ENCODE measurements around the gene ACBD7. TPM values are rescaled to one million over a fixed set of nuclear protein-coding genes. Genes with fewer than 3 reads are reported as not detected.
A peak's percentile ranks its signal among the peaks of the same experiment; 100 is the strongest.

Gene ACBD7
- total RNA-seq, 1 experiment from 2014 or later: 13.9 TPM

DNA sequence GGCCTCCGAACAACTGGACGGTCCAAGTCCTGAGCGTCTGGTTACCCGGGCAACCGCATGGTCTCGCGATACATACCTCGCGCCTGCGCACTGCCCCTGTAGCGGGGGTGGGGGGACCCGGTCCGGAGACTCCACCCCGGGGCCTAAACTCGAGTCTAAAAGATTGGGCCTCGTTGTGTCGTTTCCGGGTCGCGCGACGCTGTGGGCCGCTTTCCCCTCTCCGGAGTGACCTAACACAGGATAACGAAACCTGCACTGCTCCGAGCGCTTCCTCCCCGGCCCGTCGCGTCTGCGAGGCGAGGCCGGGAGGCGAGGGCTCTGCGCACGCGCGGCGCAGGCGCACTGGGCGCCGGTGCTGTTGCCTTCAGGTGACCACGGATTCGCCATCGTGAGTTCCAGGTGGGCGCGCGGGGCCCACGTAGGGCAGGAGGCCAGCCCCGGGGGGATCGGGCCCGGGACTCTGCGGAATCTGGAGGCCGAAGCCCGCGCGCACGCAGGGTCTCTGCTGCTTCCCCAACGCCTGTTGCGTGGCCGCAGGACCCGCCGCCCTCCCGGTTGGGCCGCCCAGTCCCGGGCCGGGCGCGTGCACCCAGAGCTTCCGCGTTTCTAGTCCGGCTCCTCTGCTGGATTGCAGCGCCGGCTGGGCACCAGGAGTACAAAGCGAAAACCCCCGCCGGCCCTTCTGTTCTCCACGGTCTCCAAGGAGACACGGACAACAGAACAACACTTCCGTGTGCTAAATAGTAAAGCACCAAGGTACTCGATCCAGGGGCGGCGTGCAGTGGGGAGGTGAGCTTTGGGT is 8.6 kb upstream of the ACBD7 start, which contains the start of gene RPP38:
Gene RPP38, plus strand, starts transcription at position 345 of the 802 bp plus-strand sequence. CDS start 5,960 bp downstream, outside the sequence.
- BruUV-seq (replicated peaks): no TSS peak
- TF ChIP-seq, protein P1, sequence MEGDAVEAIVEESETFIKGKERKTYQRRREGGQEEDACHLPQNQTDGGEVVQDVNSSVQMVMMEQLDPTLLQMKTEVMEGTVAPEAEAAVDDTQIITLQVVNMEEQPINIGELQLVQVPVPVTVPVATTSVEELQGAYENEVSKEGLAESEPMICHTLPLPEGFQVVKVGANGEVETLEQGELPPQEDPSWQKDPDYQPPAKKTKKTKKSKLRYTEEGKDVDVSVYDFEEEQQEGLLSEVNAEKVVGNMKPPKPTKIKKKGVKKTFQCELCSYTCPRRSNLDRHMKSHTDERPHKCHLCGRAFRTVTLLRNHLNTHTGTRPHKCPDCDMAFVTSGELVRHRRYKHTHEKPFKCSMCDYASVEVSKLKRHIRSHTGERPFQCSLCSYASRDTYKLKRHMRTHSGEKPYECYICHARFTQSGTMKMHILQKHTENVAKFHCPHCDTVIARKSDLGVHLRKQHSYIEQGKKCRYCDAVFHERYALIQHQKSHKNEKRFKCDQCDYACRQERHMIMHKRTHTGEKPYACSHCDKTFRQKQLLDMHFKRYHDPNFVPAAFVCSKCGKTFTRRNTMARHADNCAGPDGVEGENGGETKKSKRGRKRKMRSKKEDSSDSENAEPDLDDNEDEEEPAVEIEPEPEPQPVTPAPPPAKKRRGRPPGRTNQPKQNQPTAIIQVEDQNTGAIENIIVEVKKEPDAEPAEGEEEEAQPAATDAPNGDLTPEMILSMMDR (IDR thresholded peaks at IDR 0.05; ENCODE audit: insufficient read depth in 1 of 2, low read depth in 1 of 2, low read length in 1 of 2, severe bottlenecking in 1 of 2, unreplicated experiment in 1 of 2): no peak
- Mint-ChIP-seq H3K36me3 (ENCODE audit: insufficient read depth, unreplicated experiment) (peaks cover 54% of the 10 kb centered on the region), H3K4me1 (ENCODE audit: low read depth, unreplicated experiment) (peaks cover 20% of the 10 kb centered on the region), H3K9me3 (ENCODE audit: unreplicated experiment) (peaks cover 4% of the 10 kb centered on the region), H3K4me3 (ENCODE audit: unreplicated experiment) (peak within 1 kb of the TSS; percentile 100), H3K27ac (ENCODE audit: unreplicated experiment) (peak within 1 kb of the TSS; percentile 100), H3K27me3 (ENCODE audit: insufficient read depth, unreplicated experiment) (peaks cover 1% of the 10 kb centered on the region)
- peak; percentile 98 to 100 for DNase-seq
- ChIA-PET POLR2A (interaction anchor here (0.7 to 1.3 kb wide), 7 partner anchors 9 to 502 kb away, joined by 3 to 7 read pairs (median 4); partner anchors contain the start of genes CDNF, HSPA14, MEIG1 and MSANTD7), CTCF (interaction anchor here (1.1 kb wide), 1 partner anchor 106 kb away, joined by 3 read pairs; no protein-coding TSS in a partner anchor)
- Histone ChIP-seq H3K9me3 (no peaks in the 10 kb centered on the region), H3K36me3 (ENCODE audit: control insufficient read depth, insufficient read depth, low read length) (peaks cover 1% of the 10 kb centered on the region; the same call in 1 of the 2 replicates), H3K4me3 (ENCODE audit: low read depth, low read length) (peak within 1 kb of the TSS; percentile 89), H3K4me1 (peaks cover 9% of the 10 kb centered on the region; the same call in 1 of the 2 replicates), H3K27me3 (replicated peaks; ENCODE audit: control insufficient read depth, insufficient read depth, low read length) (no peaks in the 10 kb centered on the region)
- intact Hi-C loops (cut with micrococcal nuclease; ENCODE audit: unreplicated experiment): loop anchor here (1.0 to 2.0 kb wide), 2 partner anchors 9 to 218 kb away; partner anchors contain the start of genes ACBD7 and SUV39H2

DNA sequence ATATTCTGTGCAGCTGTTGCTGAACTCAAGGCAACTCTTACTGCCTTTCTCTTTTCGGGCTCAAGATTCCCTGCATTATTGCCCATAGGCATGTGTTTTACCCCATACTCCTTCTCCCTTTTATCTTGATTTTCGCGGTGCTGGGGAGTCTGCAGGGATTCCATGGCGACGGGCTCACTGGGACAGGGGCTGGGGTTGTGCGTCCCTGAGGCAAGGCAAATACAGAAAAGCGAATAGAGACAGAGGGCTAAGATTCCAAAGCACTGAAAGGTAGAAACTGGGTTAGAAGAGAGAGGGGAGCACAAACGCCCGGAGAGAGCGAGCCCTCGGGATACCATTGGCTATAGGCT is 8.1 kb upstream of the ACBD7 start:
- Mint-ChIP-seq H3K4me3 (ENCODE audit: unreplicated experiment) (peak overlapping the region; percentile 100), H3K27me3 (ENCODE audit: insufficient read depth, unreplicated experiment) (peaks cover 4% of the 10 kb centered on the region), H3K27ac (ENCODE audit: unreplicated experiment) (peak overlapping the region; percentile 100), H3K9me3 (ENCODE audit: unreplicated experiment) (peaks cover 10% of the 10 kb centered on the region), H3K36me3 (ENCODE audit: insufficient read depth, unreplicated experiment) (peaks cover 48% of the 10 kb centered on the region), H3K4me1 (ENCODE audit: low read depth, unreplicated experiment) (peaks cover 20% of the 10 kb centered on the region)
- TF ChIP-seq, protein P1 (IDR thresholded peaks at IDR 0.05; ENCODE audit: insufficient read depth in 1 of 2, low read depth in 1 of 2, low read length in 1 of 2, severe bottlenecking in 1 of 2, unreplicated experiment in 1 of 2): no peak
- ChIA-PET CTCF (no interaction called here), POLR2A (no interaction called here)
- Histone ChIP-seq H3K27me3 (replicated peaks; ENCODE audit: control insufficient read depth, insufficient read depth, low read length) (no peaks in the 10 kb centered on the region), H3K4me3 (ENCODE audit: low read depth, low read length) (peak overlapping the region; percentile 89), H3K9me3 (no peaks in the 10 kb centered on the region), H3K4me1 (peaks cover 9% of the 10 kb centered on the region; the same call in 1 of the 2 replicates), H3K36me3 (ENCODE audit: control insufficient read depth, insufficient read depth, low read length) (peaks cover 1% of the 10 kb centered on the region; the same call in 1 of the 2 replicates)
- BruUV-seq (replicated peaks): TSS peak; percentile 49
- intact Hi-C loops (cut with micrococcal nuclease; ENCODE audit: unreplicated experiment): loop anchor here (1.0 to 2.0 kb wide), 2 partner anchors 8 to 218 kb away; partner anchors contain the start of genes ACBD7 and SUV39H2
- DNase-seq: no peak

DNA sequence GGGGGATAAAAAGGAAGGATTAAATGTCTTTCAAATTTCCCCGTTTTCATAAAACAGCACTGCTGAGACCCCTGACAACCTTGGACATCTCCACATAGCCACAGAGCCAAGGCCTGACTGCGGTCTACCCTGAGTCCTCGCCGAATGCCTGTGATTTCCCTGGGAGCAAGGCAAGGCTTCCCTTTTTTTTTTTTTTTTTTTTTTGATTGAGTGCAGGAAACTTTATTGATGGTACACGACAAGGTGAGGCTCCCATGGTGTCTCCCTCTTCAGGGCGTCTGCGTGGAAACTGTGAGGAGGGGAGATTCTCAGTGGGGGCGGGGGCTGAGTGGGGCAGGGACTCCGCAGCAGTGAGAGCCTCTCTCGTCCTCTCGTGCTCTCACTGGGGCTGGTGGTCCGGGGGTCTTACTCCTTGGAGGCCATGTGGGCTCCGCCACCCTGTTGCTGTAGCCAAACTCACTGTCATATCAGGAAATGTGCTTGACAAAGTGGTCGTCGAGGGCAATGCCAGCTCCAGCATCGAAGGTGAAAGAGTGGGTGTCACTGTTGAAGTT is 4.4 kb upstream of the ACBD7 start:
- Histone ChIP-seq H3K36me3 (ENCODE audit: control insufficient read depth, insufficient read depth, low read length) (no peaks in the 10 kb centered on the region), H3K27me3 (replicated peaks; ENCODE audit: control insufficient read depth, insufficient read depth, low read length) (no peaks in the 10 kb centered on the region), H3K4me3 (ENCODE audit: low read depth, low read length) (no peak overlapping the region), H3K4me1 (no peaks in the 10 kb centered on the region), H3K9me3 (no peaks in the 10 kb centered on the region)
- BruUV-seq (replicated peaks): no TSS peak
- H3K4me3 Mint-ChIP-seq (ENCODE audit: unreplicated experiment): no peak overlapping the region
- peaks cover 11% of the 10 kb centered on the region for H3K9me3 Mint-ChIP-seq (ENCODE audit: unreplicated experiment)
- peaks cover 9% of the 10 kb centered on the region for H3K27me3 Mint-ChIP-seq (ENCODE audit: insufficient read depth, unreplicated experiment)
- peaks cover 11% of the 10 kb centered on the region for H3K4me1 Mint-ChIP-seq (ENCODE audit: low read depth, unreplicated experiment)
- intact Hi-C loops (cut with micrococcal nuclease; ENCODE audit: unreplicated experiment): no loop called here
- H3K27ac Mint-ChIP-seq (ENCODE audit: unreplicated experiment): no peak overlapping the region
- peaks cover 16% of the 10 kb centered on the region for H3K36me3 Mint-ChIP-seq (ENCODE audit: insufficient read depth, unreplicated experiment)
- no peak for DNase-seq
- ChIA-PET POLR2A (no interaction called here), CTCF (no interaction called here)
- TF ChIP-seq, protein P1 (IDR thresholded peaks at IDR 0.05; ENCODE audit: insufficient read depth in 1 of 2, low read depth in 1 of 2, low read length in 1 of 2, severe bottlenecking in 1 of 2, unreplicated experiment in 1 of 2): no peak
